Astrocyte (in vitro differentiated cells and primary cell): ENCODE measurements around the gene POU2F1.

Source experiments
- CTCF ChIP-seq: IDR thresholded peaks from 2 replicates; pipeline ENCODE4 v1.5.1; 2011; ENCODE audit warnings: low read depth, mild to moderate bottlenecking, inconsistent platforms, low read length, moderate library complexity; ENCODE audit not compliant: insufficient read depth
- EZH2 ChIP-seq: IDR thresholded peaks from 2 replicates; pipeline ENCODE4 v1.6.1; 2012; ENCODE audit warnings: mild to moderate bottlenecking, low read length, inconsistent platforms; ENCODE audit not compliant: insufficient read depth

GRCh38 chr1:167333703-167334102, 113.0 kb downstream of the POU2F1 start:
- TF ChIP-seq CTCF = no peak
- TF ChIP-seq EZH2 = no peak
